ENCODE measurements around the gene DDR2. TPM values are rescaled to one million over a fixed set of nuclear protein-coding genes. Genes with fewer than 3 reads are reported as not detected.

DDR2 gene
- total RNA-seq, 1 experiment from 2014 or later = 0.77 TPM

GRCh38 chr1:162732094-162732493 lies 99.8 kb downstream of the DDR2 start:
- Histone ChIP-seq H2AFZ (ENCODE audit: low read length) (no peak overlapping the region), H4K20me1 (ENCODE audit: low read length) (no peaks in the 10 kb centered on the region), H3K79me2 (ENCODE audit: low read length) (no peaks in the 10 kb centered on the region), H3K4me2 (ENCODE audit: low read length) (no peak overlapping the region), H3K27ac (ENCODE audit: low read length) (no peak overlapping the region), H3K9me3 (ENCODE audit: low read length) (no peaks in the 10 kb centered on the region), H3K9ac (ENCODE audit: low read length) (no peak overlapping the region), H3K36me3 (ENCODE audit: low read depth, low read length) (no peaks in the 10 kb centered on the region), H3K9me2 (replicated peaks; ENCODE audit: low read length) (no peaks in the 10 kb centered on the region), H3K27me3 (ENCODE audit: low read length) (no peaks in the 10 kb centered on the region), H3K4me3 (ENCODE audit: low read length) (no peak overlapping the region), H3F3A (ENCODE audit: low read length, unreplicated experiment) (no peaks in the 10 kb centered on the region), H3K4me1 (ENCODE audit: insufficient read depth, low read length) (no peaks in the 10 kb centered on the region)
- intact Hi-C loops (cut with micrococcal nuclease) = no loop called here
- TF ChIP-seq EZH2phosphoT487 (IDR thresholded peaks at IDR 0.05; ENCODE audit: borderline replicate concordance, low read length) = no peak
- ATAC-seq = no peak
- no TSS peak for BruUV-seq (replicated peaks)
- no peak for DNase-seq
- CTCF ChIA-PET = no interaction called here
- POLR2A ChIA-PET (ENCODE audit: unreplicated experiment) = no interaction called here

GRCh38 chr1:162732566-162733335 lies 100.5 kb downstream of the DDR2 start:
- POLR2A ChIA-PET (ENCODE audit: unreplicated experiment) = no interaction called here
- H3K9me2 ChIP-seq (replicated peaks; ENCODE audit: low read length) = no peaks in the 10 kb centered on the region
- intact Hi-C loops (cut with micrococcal nuclease) = no loop called here
- no peaks in the 10 kb centered on the region for H4K20me1 ChIP-seq (ENCODE audit: low read length)
- H3K27me3 ChIP-seq (ENCODE audit: low read length) = no peaks in the 10 kb centered on the region
- no peak overlapping the region for H3K4me3 ChIP-seq (ENCODE audit: low read length)
- ATAC-seq = no peak
- H3K27ac ChIP-seq (ENCODE audit: low read length) = no peak overlapping the region
- no peaks in the 10 kb centered on the region for H3K79me2 ChIP-seq (ENCODE audit: low read length)
- H3K4me2 ChIP-seq (ENCODE audit: low read length) = no peak overlapping the region
- TF ChIP-seq EZH2phosphoT487 (IDR thresholded peaks at IDR 0.05; ENCODE audit: borderline replicate concordance, low read length) (no peak), EZH2 (IDR thresholded peaks at IDR 0.05; ENCODE audit: low read length, unreplicated experiment) (no peak), CTCF (conservative IDR thresholded peaks at IDR 0.05; ENCODE audit: low read depth, low read length) (no peak)
- no peak overlapping the region for H2AFZ ChIP-seq (ENCODE audit: low read length)
- no TSS peak for BruUV-seq (replicated peaks)
- no peak overlapping the region for H3K9ac ChIP-seq (ENCODE audit: low read length)
- DNase-seq = no peak
- no peaks in the 10 kb centered on the region for H3K36me3 ChIP-seq (ENCODE audit: low read depth, low read length)
- CTCF ChIA-PET = no interaction called here
- H3F3A ChIP-seq (ENCODE audit: low read length, unreplicated experiment) = no peaks in the 10 kb centered on the region
- no peaks in the 10 kb centered on the region for H3K4me1 ChIP-seq (ENCODE audit: insufficient read depth, low read length)
- H3K9me3 ChIP-seq (ENCODE audit: low read length) = no peaks in the 10 kb centered on the region

- DNase-seq (no peak), ATAC-seq (no peak)
- no peaks in the 10 kb centered on the region for H3K36me3 ChIP-seq (ENCODE audit: low read depth, low read length)
- H3K4me1 ChIP-seq (ENCODE audit: insufficient read depth, low read length) = no peaks in the 10 kb centered on the region
- H4K20me1 ChIP-seq (ENCODE audit: low read length) = no peaks in the 10 kb centered on the region
- H3K9me2 ChIP-seq (replicated peaks; ENCODE audit: low read length) = no peaks in the 10 kb centered on the region
- ChIA-PET CTCF (no interaction called here), POLR2A (ENCODE audit: unreplicated experiment) (no interaction called here)
- intact Hi-C loops (cut with micrococcal nuclease) = no loop called here
- no peaks in the 10 kb centered on the region for H3K27me3 ChIP-seq (ENCODE audit: low read length)
- H3K4me2 ChIP-seq (ENCODE audit: low read length) = no peak overlapping the region
- H3K79me2 ChIP-seq (ENCODE audit: low read length) = no peaks in the 10 kb centered on the region
- no peak overlapping the region for H3K4me3 ChIP-seq (ENCODE audit: low read length)
- H3K27ac ChIP-seq (ENCODE audit: low read length) = no peak overlapping the region
- no peak overlapping the region for H2AFZ ChIP-seq (ENCODE audit: low read length)
- no peak for TF ChIP-seq EZH2phosphoT487 (IDR thresholded peaks at IDR 0.05; ENCODE audit: borderline replicate concordance, low read length)
- TF ChIP-seq CTCF (conservative IDR thresholded peaks at IDR 0.05; ENCODE audit: low read depth, low read length) = no peak
- TF ChIP-seq EZH2 (IDR thresholded peaks at IDR 0.05; ENCODE audit: low read length, unreplicated experiment) = no peak
- no TSS peak for BruUV-seq (replicated peaks)
- H3F3A ChIP-seq (ENCODE audit: low read length, unreplicated experiment) = no peaks in the 10 kb centered on the region
- H3K9me3 ChIP-seq (ENCODE audit: low read length) = no peaks in the 10 kb centered on the region
- no peak overlapping the region for H3K9ac ChIP-seq (ENCODE audit: low read length)
Measured at GRCh38 chr1:162733336-162733590, 101.0 kb downstream of the DDR2 start.

All from PC-3 (cell line).